Uterus (tissue), 2 donors: ENCODE data around the gene PIN4.

Experiments
- POLR2A ChIP-seq, 2 donors: fragments of 450-650 bp; IDR thresholded peaks; one replicate each; pipeline ENCODE4 v1.6.1; 2016; ENCODE audit warnings: antibody characterized with exemption in 2 of 2, mild to moderate bottlenecking in 1 of 2, moderate library complexity in 1 of 2
- TF ChIP-seq, protein P1 (sequence below), 4 experiments: fragments of 200-600 bp in 2 of 4; fragments of 450-650 bp in 2 of 4; sonication (generic) in 2 of 4; IDR thresholded peaks; one replicate each; pipeline ENCODE4 v1.5.1; 2016 to 2019; ENCODE audit warnings: antibody characterized with exemption in 4 of 4, mild to moderate bottlenecking in 2 of 4, moderate library complexity in 1 of 4

DNA sequence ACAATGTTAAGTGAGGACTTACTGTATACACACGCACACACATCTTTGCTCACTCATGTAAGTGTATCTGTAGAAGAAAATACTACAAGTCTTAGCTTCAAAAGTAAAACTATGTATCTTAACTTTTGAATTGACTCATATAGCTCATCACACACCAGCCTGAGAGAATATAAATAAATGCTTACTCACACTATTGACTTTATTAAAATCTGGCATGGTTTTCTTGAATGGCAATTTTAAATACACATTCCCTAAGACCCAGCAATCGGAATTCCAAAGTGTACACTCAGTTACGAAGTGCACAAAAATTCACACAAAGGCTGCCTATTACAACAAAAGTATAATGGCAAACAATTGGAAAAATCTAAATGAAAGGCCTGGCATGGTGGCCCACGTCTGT is 55.3 kb downstream of the PIN4 start:
- TF ChIP-seq, protein P1, sequence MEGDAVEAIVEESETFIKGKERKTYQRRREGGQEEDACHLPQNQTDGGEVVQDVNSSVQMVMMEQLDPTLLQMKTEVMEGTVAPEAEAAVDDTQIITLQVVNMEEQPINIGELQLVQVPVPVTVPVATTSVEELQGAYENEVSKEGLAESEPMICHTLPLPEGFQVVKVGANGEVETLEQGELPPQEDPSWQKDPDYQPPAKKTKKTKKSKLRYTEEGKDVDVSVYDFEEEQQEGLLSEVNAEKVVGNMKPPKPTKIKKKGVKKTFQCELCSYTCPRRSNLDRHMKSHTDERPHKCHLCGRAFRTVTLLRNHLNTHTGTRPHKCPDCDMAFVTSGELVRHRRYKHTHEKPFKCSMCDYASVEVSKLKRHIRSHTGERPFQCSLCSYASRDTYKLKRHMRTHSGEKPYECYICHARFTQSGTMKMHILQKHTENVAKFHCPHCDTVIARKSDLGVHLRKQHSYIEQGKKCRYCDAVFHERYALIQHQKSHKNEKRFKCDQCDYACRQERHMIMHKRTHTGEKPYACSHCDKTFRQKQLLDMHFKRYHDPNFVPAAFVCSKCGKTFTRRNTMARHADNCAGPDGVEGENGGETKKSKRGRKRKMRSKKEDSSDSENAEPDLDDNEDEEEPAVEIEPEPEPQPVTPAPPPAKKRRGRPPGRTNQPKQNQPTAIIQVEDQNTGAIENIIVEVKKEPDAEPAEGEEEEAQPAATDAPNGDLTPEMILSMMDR (IDR thresholded peaks at IDR 0.05): no peak
- no peak for TF ChIP-seq POLR2A (IDR thresholded peaks at IDR 0.05)
